VCaP (cell line): ENCODE data around the gene FOCAD.
A peak's percentile ranks its signal among the peaks of the same experiment; 100 is the strongest.

Source experiments
- H3K27ac ChIP-seq: fragments of 450-650 bp; 2 replicates; pipeline ENCODE4 v1.5.1; 2017
- CTCF ChIP-seq: fragments of 450-650 bp; conservative IDR thresholded peaks from 2 replicates; pipeline ENCODE4 v1.5.1; 2017; ENCODE audit warnings: mild to moderate bottlenecking, moderate library complexity

Gene FOCAD

DNA sequence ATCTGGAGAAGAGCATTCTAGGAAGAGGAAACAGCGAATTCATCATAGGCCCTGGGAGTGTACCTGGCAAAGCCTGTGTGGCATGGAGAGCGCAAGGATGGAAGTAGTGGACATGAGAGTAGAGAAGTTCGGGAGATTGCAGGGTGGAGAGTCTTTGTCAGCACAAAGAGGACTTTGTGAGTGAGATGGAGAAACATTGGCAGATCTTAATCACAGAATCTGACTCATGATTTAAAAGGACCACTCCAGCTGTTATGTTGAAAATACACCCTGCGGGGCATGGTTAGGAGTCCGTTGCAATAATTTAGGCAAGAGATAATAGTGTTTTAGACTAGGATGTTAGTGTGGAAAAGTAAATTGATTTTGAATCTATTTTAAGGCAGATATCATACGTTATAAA is 230.5 kb downstream of the FOCAD start:
- no peak overlapping the region for H3K27ac ChIP-seq
- TF ChIP-seq CTCF = no peak

- no peak overlapping the region for H3K27ac ChIP-seq
- no peak for TF ChIP-seq CTCF
Observed at GRCh38 chr9:20921362-20921761, 237.3 kb downstream of the FOCAD start.

- no peak overlapping the region for H3K27ac ChIP-seq
- TF ChIP-seq CTCF = no peak
Observed at GRCh38 chr9:20925256-20926045, 241.4 kb downstream of the FOCAD start.

DNA sequence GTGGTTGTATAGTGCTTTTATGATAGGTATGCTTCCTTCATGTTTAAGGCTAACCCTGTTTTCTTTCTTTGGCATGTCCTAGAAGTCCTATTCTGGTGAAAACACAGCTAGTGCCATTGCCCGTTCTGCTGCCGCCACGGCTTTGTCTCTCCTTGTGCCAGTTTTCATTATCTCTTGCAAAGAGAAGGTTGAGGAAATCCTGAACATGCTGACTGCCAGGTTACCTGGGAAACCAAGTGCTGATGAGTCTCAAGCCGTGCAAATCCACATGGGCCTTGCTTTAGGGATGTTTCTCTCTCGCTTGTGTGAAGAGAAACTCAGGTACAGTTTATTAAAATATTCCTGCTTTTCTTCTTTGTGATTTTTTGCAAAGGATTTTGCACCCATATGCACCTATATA is 245.2 kb downstream of the FOCAD start:
- peak overlapping the region; percentile 25 for H3K27ac ChIP-seq
- TF ChIP-seq CTCF = no peak

DNA sequence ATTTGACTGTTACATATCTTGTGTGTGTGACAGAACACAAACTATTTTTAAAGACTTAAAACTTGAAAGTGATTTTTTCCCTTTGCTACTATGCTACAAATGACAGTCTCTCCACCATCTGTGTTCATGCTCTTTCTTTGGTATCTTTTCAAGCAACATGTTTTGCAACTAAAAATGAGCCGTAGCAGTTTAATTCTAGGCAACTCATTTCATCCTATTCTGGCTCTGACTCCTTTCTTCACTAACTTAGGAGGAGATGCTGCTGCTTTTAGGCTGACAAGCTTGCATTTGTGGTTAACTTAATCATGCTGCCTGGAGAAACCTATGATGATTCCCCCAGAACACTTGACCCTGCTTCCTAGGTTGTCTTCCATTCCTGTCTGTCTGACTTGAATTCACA is 246.8 kb downstream of the FOCAD start:
- TF ChIP-seq CTCF = no peak
- H3K27ac ChIP-seq = no peak overlapping the region

GRCh38 chr9:20940447-20941173 is 256.6 kb downstream of the FOCAD start:
- no peak overlapping the region for H3K27ac ChIP-seq

More at GRCh38 chr9:20940447-20941173, 256.6 kb downstream of the FOCAD start:
- no peak for TF ChIP-seq CTCF
